SK-N-SH (cell line): ENCODE measurements around the gene NEK10.

Experiments used
- CTCF ChIP-seq: fragments of 200-600 bp; sonication (generic); IDR thresholded peaks from 2 replicates; pipeline ENCODE4 v1.6.1; 2017; ENCODE audit warnings: antibody characterized with exemption, mild to moderate bottlenecking, moderate library complexity
- NFIC ChIP-seq: IDR thresholded peaks from 2 replicates; pipeline ENCODE4 v1.4.0; 2012; ENCODE audit warnings: borderline replicate concordance
- TAF1 ChIP-seq: IDR thresholded peaks from 2 replicates; pipeline ENCODE4 v1.6.1; 2012; ENCODE audit warnings: low read depth, mild to moderate bottlenecking, low read length, moderate library complexity, borderline replicate concordance

GRCh38 chr3:27354161-27354560 is 15.0 kb downstream of the NEK10 start:
- TF ChIP-seq NFIC (no peak), CTCF (no peak), TAF1 (no peak)
